H1 (cell line): ENCODE measurements around the gene AGAP3. TPM values are rescaled to one million over a fixed set of nuclear protein-coding genes. Genes with fewer than 3 reads are reported as not detected.

Experiments
- ASH2L ChIP-seq: fragments of 200-600, 300-600 bp; sonication (generic); IDR thresholded peaks from one replicate; pipeline ENCODE4 v1.7.1; 2017; ENCODE audit warnings: low read length
- BRCA1 ChIP-seq: IDR thresholded peaks from 2 replicates; pipeline ENCODE4 v1.6.1; 2012; ENCODE audit warnings: low read depth, low read length, improper control_type of control experiment
- CBX8 ChIP-seq: fragments of 300-800, 300-1000 bp; sonication (generic); IDR thresholded peaks from 2 replicates; pipeline ENCODE4 v1.7.1; 2016; ENCODE audit warnings: low read depth, low read length, borderline replicate concordance
- CTCF ChIP-seq, 3 experiments: IDR thresholded peaks; 1 replicate in 2 of 3; 2 replicates in 1 of 3; pipeline versions ENCODE4 v1.5.1 to v1.6.1; 2011; ENCODE audit warnings: low read length in 3 of 3, mild to moderate bottlenecking in 3 of 3, inconsistent platforms in 2 of 3, low read depth in 1 of 3, moderate library complexity in 1 of 3; ENCODE audit not compliant: insufficient read depth in 1 of 3; ENCODE audit errors: control extremely low read depth in 1 of 3
- EZH2 ChIP-seq: fragments of 200-600 bp; sonication (generic); IDR thresholded peaks from 2 replicates; pipeline ENCODE4 v1.7.1; 2012; ENCODE audit warnings: low read depth, mild to moderate bottlenecking, moderate library complexity, low read length, inconsistent platforms; ENCODE audit not compliant: severe bottlenecking
- FOSL1 ChIP-seq: IDR thresholded peaks from 2 replicates; pipeline ENCODE4 v1.6.1; 2011; ENCODE audit warnings: mild to moderate bottlenecking, low read depth, low read length, moderate library complexity; ENCODE audit not compliant: insufficient read depth
- GTF2F1 ChIP-seq: IDR thresholded peaks from 2 replicates; pipeline ENCODE4 v1.6.1; 2012; ENCODE audit warnings: low read depth, low read length, improper control_type of control experiment, borderline replicate concordance
- HDAC2 ChIP-seq, 2 experiments: fragments of 300-600 bp in 1 of 2; sonication (generic) in 1 of 2; IDR thresholded peaks; 2 replicates each; pipeline ENCODE4 v1.6.1; 2011 to 2012; ENCODE audit warnings: low read depth in 2 of 2, low read length in 2 of 2, mild to moderate bottlenecking in 2 of 2, moderate library complexity in 2 of 2, borderline replicate concordance in 1 of 2, inconsistent platforms in 1 of 2
- MAX ChIP-seq: IDR thresholded peaks from 2 replicates; pipeline ENCODE4 v1.6.1; 2012; ENCODE audit warnings: inconsistent platforms
- NRF1 ChIP-seq: IDR thresholded peaks from 2 replicates; pipeline ENCODE4 v1.6.1; 2011; ENCODE audit warnings: mild to moderate bottlenecking, low read depth, low read length, improper control_type of control experiment
- PHF8 ChIP-seq: fragments of 200-600 bp; sonication (generic); conservative IDR thresholded peaks from 2 replicates; pipeline ENCODE4 v1.7.1; 2012; ENCODE audit warnings: low read depth, mild to moderate bottlenecking, inconsistent platforms, low read length, moderate library complexity
- POLR2AphosphoS5 ChIP-seq: IDR thresholded peaks from 2 replicates; pipeline ENCODE4 v1.6.1; 2011; ENCODE audit warnings: low read depth, low read length
- RXRA ChIP-seq: IDR thresholded peaks from 2 replicates; pipeline ENCODE4 v1.6.1; 2011; ENCODE audit warnings: low read depth, mild to moderate bottlenecking, low read length, moderate library complexity; ENCODE audit not compliant: insufficient read depth
- SIN3A ChIP-seq, 2 experiments: IDR thresholded peaks in 1 of 2; conservative IDR thresholded peaks in 1 of 2; 2 replicates each; pipeline ENCODE4 v1.6.1; 2011 to 2012; ENCODE audit warnings: low read length in 2 of 2, improper control_type of control experiment in 1 of 2, low read depth in 1 of 2, mild to moderate bottlenecking in 1 of 2
- TCF12 ChIP-seq: IDR thresholded peaks from 2 replicates; pipeline ENCODE4 v1.6.1; 2011; ENCODE audit warnings: low read depth, mild to moderate bottlenecking, low read length
- polyA plus RNA-seq, 7 experiments: library from polyadenylated mRNA; depleted of rRNA in 3 of 7; stranded (reverse) in 5 of 7; unstranded in 2 of 7; fragments of >200 nt in 5 of 7; fragments of 200-250 nt in 2 of 7; gene quantifications; 1 replicate in 5 of 7; 2 replicates in 1 of 7; 4 replicates in 1 of 7; pipeline versions ENCODE4 v1.2.1 to v1.2.3, GENCODE V29; 2011 to 2013; ENCODE audit warnings: missing spikeins in 2 of 7, mixed read lengths in 2 of 7
- total RNA-seq: library from RNA; stranded (reverse); fragmentation: NEBNext Ultra II Directional; extraction: Animal tissue kit (Norgen Biotek cat#: 25700); gene quantifications from 2 replicates; pipeline ENCODE4 v1.2.1, GENCODE V29; 2021
- TF ChIP-seq, protein P1 (sequence below): IDR thresholded peaks from 2 replicates; pipeline ENCODE4 v1.6.1; 2011; ENCODE audit warnings: low read depth, mild to moderate bottlenecking, low read length; ENCODE audit not compliant: insufficient read depth
- TF ChIP-seq, protein P2 (sequence below): IDR thresholded peaks from 2 replicates; pipeline ENCODE4 v1.6.1; 2012; ENCODE audit warnings: inconsistent platforms
- TF ChIP-seq, protein P3 (sequence below): IDR thresholded peaks from 2 replicates; pipeline ENCODE4 v1.6.1; 2011; ENCODE audit warnings: low read length, improper control_type of control experiment

Gene AGAP3
- total and polyA plus RNA-seq, 2 of the 8 experiments (the other 6 are each of a cell fraction or from before 2014, with no cell fraction given) = 66.4 to 120 TPM

DNA sequence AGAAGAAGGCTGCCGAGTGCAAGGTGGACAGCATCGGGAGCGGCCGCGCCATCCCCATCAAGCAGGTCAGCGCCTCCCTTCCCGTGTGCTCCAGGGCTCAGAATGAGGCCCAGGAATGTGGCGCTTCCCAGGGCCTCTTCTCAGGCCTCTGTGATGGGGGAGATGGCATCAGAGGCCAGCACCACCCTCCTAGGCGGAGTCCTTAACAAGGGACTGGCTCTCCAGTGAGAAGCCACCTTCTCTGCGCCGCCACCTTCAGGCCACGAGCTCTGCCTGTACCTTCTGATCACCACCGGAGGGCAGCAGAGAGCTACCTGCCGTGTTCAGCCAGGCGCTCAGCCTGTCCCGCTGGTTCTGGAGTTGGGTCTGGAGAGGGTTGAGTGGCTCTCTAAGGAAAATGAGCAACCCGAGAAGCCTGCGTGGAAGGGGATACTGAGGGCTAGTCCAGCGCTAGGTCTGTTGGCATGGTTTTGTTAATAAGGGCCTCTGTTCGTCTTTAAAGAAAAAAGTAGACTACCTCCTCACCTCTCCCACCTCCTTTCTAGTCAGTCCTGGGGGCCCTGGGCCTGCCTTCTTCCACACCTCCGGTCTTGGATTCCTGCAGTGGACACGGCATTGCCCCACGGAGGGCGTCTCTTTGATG is 37.7 kb downstream of the AGAP3 start (continued):
- TF ChIP-seq SIN3A (conservative IDR thresholded peaks at IDR 0.05 in 1 of 2, IDR thresholded peaks at IDR 0.05 in 1 of 2; ENCODE audit: low read depth in 1 of 2, low read length in 2 of 2) (peak in 1 of 2 experiments; percentile 85; a peak in 1 of 4 replicates), FOSL1 (no peak), HDAC2 (IDR thresholded peaks at IDR 0.05; ENCODE audit: borderline replicate concordance in 1 of 2, low read depth in 2 of 2, low read length in 2 of 2) (no peak), POLR2AphosphoS5 (no peak), ASH2L (no peak), EZH2 (no peak), RXRA (no peak), MAX (peak; percentile 88), GTF2F1 (no peak), TCF12 (no peak), NRF1 (no peak), CBX8 (no peak), BRCA1 (no peak), PHF8 (no peak), CTCF (IDR thresholded peaks at IDR 0.05; ENCODE audit: control extremely low read depth in 1 of 3, insufficient read depth in 1 of 3, low read depth in 1 of 3, low read length in 3 of 3) (peak in 2 of 3 experiments; percentile 99 to 100; a peak in 3 of 4 replicates)
- TF ChIP-seq, protein P1, sequence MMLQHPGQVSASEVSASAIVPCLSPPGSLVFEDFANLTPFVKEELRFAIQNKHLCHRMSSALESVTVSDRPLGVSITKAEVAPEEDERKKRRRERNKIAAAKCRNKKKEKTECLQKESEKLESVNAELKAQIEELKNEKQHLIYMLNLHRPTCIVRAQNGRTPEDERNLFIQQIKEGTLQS = 0 out of 2 replicates have a peak, but pooled peaks have one; percentile 43
- TF ChIP-seq, protein P2, sequence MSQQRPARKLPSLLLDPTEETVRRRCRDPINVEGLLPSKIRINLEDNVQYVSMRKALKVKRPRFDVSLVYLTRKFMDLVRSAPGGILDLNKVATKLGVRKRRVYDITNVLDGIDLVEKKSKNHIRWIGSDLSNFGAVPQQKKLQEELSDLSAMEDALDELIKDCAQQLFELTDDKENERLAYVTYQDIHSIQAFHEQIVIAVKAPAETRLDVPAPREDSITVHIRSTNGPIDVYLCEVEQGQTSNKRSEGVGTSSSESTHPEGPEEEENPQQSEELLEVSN = no peak
- TF ChIP-seq, protein P3, sequence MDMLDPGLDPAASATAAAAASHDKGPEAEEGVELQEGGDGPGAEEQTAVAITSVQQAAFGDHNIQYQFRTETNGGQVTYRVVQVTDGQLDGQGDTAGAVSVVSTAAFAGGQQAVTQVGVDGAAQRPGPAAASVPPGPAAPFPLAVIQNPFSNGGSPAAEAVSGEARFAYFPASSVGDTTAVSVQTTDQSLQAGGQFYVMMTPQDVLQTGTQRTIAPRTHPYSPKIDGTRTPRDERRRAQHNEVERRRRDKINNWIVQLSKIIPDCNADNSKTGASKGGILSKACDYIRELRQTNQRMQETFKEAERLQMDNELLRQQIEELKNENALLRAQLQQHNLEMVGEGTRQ = no peak
